ENCODE data around the gene TIGD7. TPM values are rescaled to one million over a fixed set of nuclear protein-coding genes. Genes with fewer than 3 reads are reported as not detected.

The TIGD7 gene
- 5.4 and 5.8 TPM in 2 replicates for total RNA-seq
- long read RNA-seq, transcript TIGD7-201 (2 exons, 3,612 nt) = major isoform, 21 of 32 reads
- long read RNA-seq, partial matches to known transcripts = 0 of 32 reads
- long read RNA-seq, other reads (novel, unspliced or antisense) = 4 of 32 reads

- Mint-ChIP-seq H3K27ac (peak within 1 kb of the TSS; percentile 90), H3K27me3 (peaks cover 3% of the 10 kb centered on the region), H3K4me3 (ENCODE audit: low read depth) (peak within 1 kb of the TSS; percentile 79), H3K36me3 (ENCODE audit: insufficient read depth) (peaks cover 66% of the 10 kb centered on the region), H3K9me3 (ENCODE audit: low read depth) (peaks cover 35% of the 10 kb centered on the region), H3K4me1 (ENCODE audit: low read depth) (no peaks in the 10 kb centered on the region)
- peak; percentile 6 for TF ChIP-seq CTCF (IDR thresholded peaks at IDR 0.05; ENCODE audit: unreplicated experiment)
- peak; percentile 61 for DNase-seq (ENCODE audit: low spot score, unreplicated experiment)
Observed at GRCh38 chr16:3305109-3306068, at the start of gene TIGD7, which contains the start of gene ZNF75A. Gene TIGD7 (minus strand): TSS chr16:3305430. CDS start chr16:3300614, 4,816 bp downstream. Gene ZNF75A (plus strand): TSS chr16:3305497. CDS start chr16:3308429, 2,932 bp downstream.

DNA sequence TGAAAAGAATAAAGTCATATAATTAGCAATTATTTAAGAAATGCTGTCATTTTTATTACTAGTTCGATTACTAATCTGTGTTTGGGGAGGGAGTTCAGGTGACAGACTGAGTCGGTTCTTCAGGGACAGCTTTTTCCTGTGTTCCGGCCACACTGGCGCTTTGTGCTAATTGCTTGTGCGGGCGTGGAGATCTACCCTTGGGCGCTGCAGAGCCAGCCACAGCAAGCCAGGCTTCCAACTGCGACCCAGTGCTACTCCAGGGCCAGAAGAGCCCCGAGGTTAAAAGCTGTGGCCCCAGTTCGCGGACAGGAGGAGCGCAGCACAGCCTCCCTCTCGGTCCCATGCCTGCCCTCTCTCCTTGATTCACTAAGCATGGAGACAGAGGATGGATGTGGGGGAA lies 43.9 kb upstream of the TIGD7 start:
- Mint-ChIP-seq H3K27me3 (peaks cover 3% of the 10 kb centered on the region), H3K4me1 (ENCODE audit: low read depth) (peaks cover 5% of the 10 kb centered on the region), H3K4me3 (ENCODE audit: low read depth) (no peak overlapping the region), H3K9me3 (ENCODE audit: low read depth) (peaks cover 8% of the 10 kb centered on the region), H3K27ac (no peak overlapping the region), H3K36me3 (ENCODE audit: insufficient read depth) (no peaks in the 10 kb centered on the region)
- no peak for DNase-seq (ENCODE audit: low spot score, unreplicated experiment)
- TF ChIP-seq CTCF (IDR thresholded peaks at IDR 0.05; ENCODE audit: unreplicated experiment) = no peak

DNA sequence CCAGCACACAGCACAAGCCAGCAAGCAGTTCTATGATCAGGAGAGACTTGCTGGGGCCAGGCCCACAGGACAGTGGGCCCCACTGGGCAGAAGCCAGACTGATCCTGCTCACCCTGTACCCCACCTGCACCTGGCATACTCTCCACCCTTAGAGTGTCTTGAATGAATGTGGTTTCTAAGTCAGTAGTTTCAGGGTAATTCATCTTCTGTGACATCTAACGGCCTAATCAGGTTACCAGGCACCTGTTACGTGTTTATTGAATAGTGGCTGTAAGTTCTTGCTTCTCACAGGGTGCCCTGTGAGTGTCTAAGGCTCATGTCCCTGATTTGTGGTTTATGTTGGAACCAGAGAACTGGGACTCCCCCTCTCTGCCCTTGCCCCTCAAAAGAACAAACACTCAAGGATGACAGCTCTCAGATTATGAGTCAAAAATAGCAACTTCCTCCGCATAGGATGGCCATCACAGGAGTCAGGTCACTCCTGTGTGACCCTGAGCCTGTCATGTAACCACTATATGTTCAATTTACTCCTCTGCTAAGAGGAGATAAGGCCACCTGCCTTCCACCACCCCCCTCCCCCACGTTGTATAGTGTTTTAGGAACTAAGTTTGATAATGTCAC lies 43.4 kb upstream of the TIGD7 start:
- no peaks in the 10 kb centered on the region for H3K36me3 Mint-ChIP-seq (ENCODE audit: insufficient read depth)
- DNase-seq (ENCODE audit: low spot score, unreplicated experiment) = no peak
- no peak for TF ChIP-seq CTCF (IDR thresholded peaks at IDR 0.05; ENCODE audit: unreplicated experiment)
- H3K4me3 Mint-ChIP-seq (ENCODE audit: low read depth) = no peak overlapping the region
- peak overlapping the region; percentile 16 for H3K27ac Mint-ChIP-seq
- H3K9me3 Mint-ChIP-seq (ENCODE audit: low read depth) = peaks cover 7% of the 10 kb centered on the region
- peaks cover 3% of the 10 kb centered on the region for H3K27me3 Mint-ChIP-seq
- H3K4me1 Mint-ChIP-seq (ENCODE audit: low read depth) = peaks cover 5% of the 10 kb centered on the region

DNA sequence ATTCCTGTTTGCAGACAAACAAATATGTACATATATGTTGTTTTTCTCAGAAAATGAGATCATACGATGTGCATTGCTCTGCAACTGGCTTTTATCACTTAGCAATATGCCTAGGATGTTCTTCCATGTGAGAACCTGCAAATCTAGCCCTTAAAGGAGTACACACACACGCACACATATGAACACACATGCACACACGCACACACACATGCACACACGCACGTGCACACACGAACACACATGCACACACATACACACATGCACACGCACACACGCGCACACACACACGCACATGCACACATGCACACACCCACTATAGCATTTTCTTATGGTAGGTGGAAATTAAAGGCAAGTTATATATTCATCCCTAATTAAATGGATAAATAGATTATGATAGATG lies 42.4 kb upstream of the TIGD7 start:
- DNase-seq (ENCODE audit: low spot score, unreplicated experiment) = no peak
- H3K36me3 Mint-ChIP-seq (ENCODE audit: insufficient read depth) = no peaks in the 10 kb centered on the region
- no peak overlapping the region for H3K4me3 Mint-ChIP-seq (ENCODE audit: low read depth)
- H3K9me3 Mint-ChIP-seq (ENCODE audit: low read depth) = peaks cover 7% of the 10 kb centered on the region
- peaks cover 5% of the 10 kb centered on the region for H3K4me1 Mint-ChIP-seq (ENCODE audit: low read depth)
- H3K27ac Mint-ChIP-seq = no peak overlapping the region
- peaks cover 3% of the 10 kb centered on the region for H3K27me3 Mint-ChIP-seq
- no peak for TF ChIP-seq CTCF (IDR thresholded peaks at IDR 0.05; ENCODE audit: unreplicated experiment)

DNA sequence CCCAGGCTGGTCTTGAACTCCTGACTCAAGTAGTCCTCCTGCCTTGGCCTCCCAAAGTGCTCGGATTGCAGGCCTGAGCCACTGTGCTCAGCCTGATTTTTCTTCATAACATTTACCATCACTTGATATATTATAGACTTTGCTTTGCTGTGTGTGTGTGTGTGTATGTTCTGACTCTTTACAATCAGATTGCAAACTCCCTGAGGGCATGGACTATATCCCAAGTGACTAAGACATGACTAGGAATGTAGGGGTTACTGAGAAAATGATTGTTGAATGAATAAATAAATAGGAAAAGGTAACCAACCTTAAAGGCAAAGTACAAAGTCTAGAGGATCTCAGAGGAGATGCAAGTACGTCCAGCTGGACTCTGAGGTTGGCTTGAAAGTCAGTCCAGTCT lies 40.8 kb upstream of the TIGD7 start:
- Mint-ChIP-seq H3K27ac (no peak overlapping the region), H3K4me1 (ENCODE audit: low read depth) (peaks cover 5% of the 10 kb centered on the region), H3K36me3 (ENCODE audit: insufficient read depth) (no peaks in the 10 kb centered on the region), H3K9me3 (ENCODE audit: low read depth) (peaks cover 7% of the 10 kb centered on the region), H3K4me3 (ENCODE audit: low read depth) (no peak overlapping the region), H3K27me3 (peaks cover 3% of the 10 kb centered on the region)
- no peak for DNase-seq (ENCODE audit: low spot score, unreplicated experiment)
- no peak for TF ChIP-seq CTCF (IDR thresholded peaks at IDR 0.05; ENCODE audit: unreplicated experiment)

Data from progenitor cell of endocrine pancreas (in vitro differentiated cells).